H1 (cell line): ENCODE data around the gene SEC61A1. TPM values are rescaled to one million over a fixed set of nuclear protein-coding genes. Genes with fewer than 3 reads are reported as not detected.
A peak's percentile ranks its signal among the peaks of the same experiment; 100 is the strongest.

Source experiments
- BACH1 ChIP-seq: IDR thresholded peaks from 2 replicates; pipeline ENCODE4 v1.6.1; 2012; ENCODE audit warnings: low read length, improper control_type of control experiment
- PHF8 ChIP-seq: fragments of 200-600 bp; sonication (generic); conservative IDR thresholded peaks from 2 replicates; pipeline ENCODE4 v1.7.1; 2012; ENCODE audit warnings: low read depth, mild to moderate bottlenecking, inconsistent platforms, low read length, moderate library complexity
- RFX5 ChIP-seq: IDR thresholded peaks from 2 replicates; pipeline ENCODE4 v1.6.1; 2011; ENCODE audit warnings: low read depth, low read length, improper control_type of control experiment, borderline replicate concordance
- SIRT6 ChIP-seq: IDR thresholded peaks from one replicate; pipeline ENCODE4 v1.7.1; 2012; ENCODE audit warnings: low read length, inconsistent platforms
- TAF7 ChIP-seq: optimal IDR thresholded peaks from 2 replicates; pipeline ENCODE3; 2011; ENCODE audit warnings: low read depth, mild to moderate bottlenecking, inconsistent platforms, low read length, moderate library complexity, borderline replicate concordance
- TEAD4 ChIP-seq: IDR thresholded peaks from 2 replicates; pipeline ENCODE4 v1.6.1; 2012; ENCODE audit warnings: low read depth, low read length, inconsistent platforms, mixed read lengths
- polyA plus RNA-seq, 7 experiments: library from polyadenylated mRNA; depleted of rRNA in 3 of 7; stranded (reverse) in 5 of 7; unstranded in 2 of 7; fragments of >200 nt in 5 of 7; fragments of 200-250 nt in 2 of 7; gene quantifications; 1 replicate in 5 of 7; 2 replicates in 1 of 7; 4 replicates in 1 of 7; pipeline versions ENCODE4 v1.2.1 to v1.2.3, GENCODE V29; 2011 to 2013; ENCODE audit warnings: missing spikeins in 2 of 7, mixed read lengths in 2 of 7
- total RNA-seq: library from RNA; stranded (reverse); fragmentation: NEBNext Ultra II Directional; extraction: Animal tissue kit (Norgen Biotek cat#: 25700); gene quantifications from 2 replicates; pipeline ENCODE4 v1.2.1, GENCODE V29; 2021
- TF ChIP-seq, protein P1 (sequence below): fragments of 300-600 bp; sonication (generic); IDR thresholded peaks from 2 replicates; pipeline ENCODE4 v1.7.1; 2012; ENCODE audit warnings: low read length, moderate library complexity, mild to moderate bottlenecking, inconsistent platforms; ENCODE audit not compliant: insufficient replicate concordance

SEC61A1 gene
- total and polyA plus RNA-seq, 2 of the 8 experiments (the other 6 are each of a cell fraction or from before 2014, with no cell fraction given): 133 to 165 TPM

DNA sequence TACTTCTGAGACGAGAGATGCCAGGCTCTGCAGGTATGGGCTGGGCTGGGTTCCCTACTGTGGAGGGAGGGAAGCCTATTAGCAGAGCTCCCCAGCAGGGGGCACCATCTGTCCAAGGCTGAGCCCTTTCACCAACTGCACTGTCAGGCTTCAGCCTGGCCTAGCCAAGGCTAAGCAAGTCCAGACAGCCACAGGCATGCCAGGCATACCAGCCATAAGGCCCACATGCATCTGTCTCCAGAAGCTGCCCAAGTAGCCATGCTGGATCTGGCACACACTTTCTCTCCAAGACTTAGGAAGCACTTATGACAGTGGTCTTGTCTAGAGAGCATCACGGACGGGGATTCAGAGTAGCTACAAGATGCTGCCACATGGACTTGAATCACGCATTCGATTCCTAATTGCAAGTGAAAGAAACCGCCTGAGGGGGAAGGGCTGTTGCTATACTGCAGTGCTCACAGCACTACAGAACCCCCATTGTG lies 43.0 kb downstream of the SEC61A1 start (continued):
- TF ChIP-seq, protein P1, sequence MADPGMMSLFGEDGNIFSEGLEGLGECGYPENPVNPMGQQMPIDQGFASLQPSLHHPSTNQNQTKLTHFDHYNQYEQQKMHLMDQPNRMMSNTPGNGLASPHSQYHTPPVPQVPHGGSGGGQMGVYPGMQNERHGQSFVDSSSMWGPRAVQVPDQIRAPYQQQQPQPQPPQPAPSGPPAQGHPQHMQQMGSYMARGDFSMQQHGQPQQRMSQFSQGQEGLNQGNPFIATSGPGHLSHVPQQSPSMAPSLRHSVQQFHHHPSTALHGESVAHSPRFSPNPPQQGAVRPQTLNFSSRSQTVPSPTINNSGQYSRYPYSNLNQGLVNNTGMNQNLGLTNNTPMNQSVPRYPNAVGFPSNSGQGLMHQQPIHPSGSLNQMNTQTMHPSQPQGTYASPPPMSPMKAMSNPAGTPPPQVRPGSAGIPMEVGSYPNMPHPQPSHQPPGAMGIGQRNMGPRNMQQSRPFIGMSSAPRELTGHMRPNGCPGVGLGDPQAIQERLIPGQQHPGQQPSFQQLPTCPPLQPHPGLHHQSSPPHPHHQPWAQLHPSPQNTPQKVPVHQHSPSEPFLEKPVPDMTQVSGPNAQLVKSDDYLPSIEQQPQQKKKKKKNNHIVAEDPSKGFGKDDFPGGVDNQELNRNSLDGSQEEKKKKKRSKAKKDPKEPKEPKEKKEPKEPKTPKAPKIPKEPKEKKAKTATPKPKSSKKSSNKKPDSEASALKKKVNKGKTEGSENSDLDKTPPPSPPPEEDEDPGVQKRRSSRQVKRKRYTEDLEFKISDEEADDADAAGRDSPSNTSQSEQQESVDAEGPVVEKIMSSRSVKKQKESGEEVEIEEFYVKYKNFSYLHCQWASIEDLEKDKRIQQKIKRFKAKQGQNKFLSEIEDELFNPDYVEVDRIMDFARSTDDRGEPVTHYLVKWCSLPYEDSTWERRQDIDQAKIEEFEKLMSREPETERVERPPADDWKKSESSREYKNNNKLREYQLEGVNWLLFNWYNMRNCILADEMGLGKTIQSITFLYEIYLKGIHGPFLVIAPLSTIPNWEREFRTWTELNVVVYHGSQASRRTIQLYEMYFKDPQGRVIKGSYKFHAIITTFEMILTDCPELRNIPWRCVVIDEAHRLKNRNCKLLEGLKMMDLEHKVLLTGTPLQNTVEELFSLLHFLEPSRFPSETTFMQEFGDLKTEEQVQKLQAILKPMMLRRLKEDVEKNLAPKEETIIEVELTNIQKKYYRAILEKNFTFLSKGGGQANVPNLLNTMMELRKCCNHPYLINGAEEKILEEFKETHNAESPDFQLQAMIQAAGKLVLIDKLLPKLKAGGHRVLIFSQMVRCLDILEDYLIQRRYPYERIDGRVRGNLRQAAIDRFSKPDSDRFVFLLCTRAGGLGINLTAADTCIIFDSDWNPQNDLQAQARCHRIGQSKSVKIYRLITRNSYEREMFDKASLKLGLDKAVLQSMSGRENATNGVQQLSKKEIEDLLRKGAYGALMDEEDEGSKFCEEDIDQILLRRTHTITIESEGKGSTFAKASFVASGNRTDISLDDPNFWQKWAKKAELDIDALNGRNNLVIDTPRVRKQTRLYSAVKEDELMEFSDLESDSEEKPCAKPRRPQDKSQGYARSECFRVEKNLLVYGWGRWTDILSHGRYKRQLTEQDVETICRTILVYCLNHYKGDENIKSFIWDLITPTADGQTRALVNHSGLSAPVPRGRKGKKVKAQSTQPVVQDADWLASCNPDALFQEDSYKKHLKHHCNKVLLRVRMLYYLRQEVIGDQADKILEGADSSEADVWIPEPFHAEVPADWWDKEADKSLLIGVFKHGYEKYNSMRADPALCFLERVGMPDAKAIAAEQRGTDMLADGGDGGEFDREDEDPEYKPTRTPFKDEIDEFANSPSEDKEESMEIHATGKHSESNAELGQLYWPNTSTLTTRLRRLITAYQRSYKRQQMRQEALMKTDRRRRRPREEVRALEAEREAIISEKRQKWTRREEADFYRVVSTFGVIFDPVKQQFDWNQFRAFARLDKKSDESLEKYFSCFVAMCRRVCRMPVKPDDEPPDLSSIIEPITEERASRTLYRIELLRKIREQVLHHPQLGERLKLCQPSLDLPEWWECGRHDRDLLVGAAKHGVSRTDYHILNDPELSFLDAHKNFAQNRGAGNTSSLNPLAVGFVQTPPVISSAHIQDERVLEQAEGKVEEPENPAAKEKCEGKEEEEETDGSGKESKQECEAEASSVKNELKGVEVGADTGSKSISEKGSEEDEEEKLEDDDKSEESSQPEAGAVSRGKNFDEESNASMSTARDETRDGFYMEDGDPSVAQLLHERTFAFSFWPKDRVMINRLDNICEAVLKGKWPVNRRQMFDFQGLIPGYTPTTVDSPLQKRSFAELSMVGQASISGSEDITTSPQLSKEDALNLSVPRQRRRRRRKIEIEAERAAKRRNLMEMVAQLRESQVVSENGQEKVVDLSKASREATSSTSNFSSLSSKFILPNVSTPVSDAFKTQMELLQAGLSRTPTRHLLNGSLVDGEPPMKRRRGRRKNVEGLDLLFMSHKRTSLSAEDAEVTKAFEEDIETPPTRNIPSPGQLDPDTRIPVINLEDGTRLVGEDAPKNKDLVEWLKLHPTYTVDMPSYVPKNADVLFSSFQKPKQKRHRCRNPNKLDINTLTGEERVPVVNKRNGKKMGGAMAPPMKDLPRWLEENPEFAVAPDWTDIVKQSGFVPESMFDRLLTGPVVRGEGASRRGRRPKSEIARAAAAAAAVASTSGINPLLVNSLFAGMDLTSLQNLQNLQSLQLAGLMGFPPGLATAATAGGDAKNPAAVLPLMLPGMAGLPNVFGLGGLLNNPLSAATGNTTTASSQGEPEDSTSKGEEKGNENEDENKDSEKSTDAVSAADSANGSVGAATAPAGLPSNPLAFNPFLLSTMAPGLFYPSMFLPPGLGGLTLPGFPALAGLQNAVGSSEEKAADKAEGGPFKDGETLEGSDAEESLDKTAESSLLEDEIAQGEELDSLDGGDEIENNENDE: no peak
- TF ChIP-seq SIRT6 (no peak), RFX5 (no peak), BACH1 (no peak), TAF7 (no peak), TEAD4 (peak; percentile 95), PHF8 (no peak)
